ENCODE data around the gene FASTKD2.

The FASTKD2 gene

GRCh38 chr2:206814498-206814897, 49.1 kb downstream of the FASTKD2 start:
- no peak for DNase-seq (ENCODE audit: low read depth, low spot score)
- no peak overlapping the region for H3K4me3 ChIP-seq (ENCODE audit: low read depth, low read length)
- TF ChIP-seq CTCF (IDR thresholded peaks at IDR 0.05; ENCODE audit: low read depth, low read length) = no peak
- in situ Hi-C loops (cut with HindIII; ENCODE audit: low sequenced_read_pairs) = no loop called here

GRCh38 chr2:206820807-206821206, 55.4 kb downstream of the FASTKD2 start:
- TF ChIP-seq CTCF (IDR thresholded peaks at IDR 0.05; ENCODE audit: low read depth, low read length) = no peak
- no peak for DNase-seq (ENCODE audit: low read depth, low spot score)
- H3K4me3 ChIP-seq (ENCODE audit: low read depth, low read length) = no peak overlapping the region
- in situ Hi-C loops (cut with HindIII; ENCODE audit: low sequenced_read_pairs) = no loop called here

- no peak for TF ChIP-seq CTCF (IDR thresholded peaks at IDR 0.05; ENCODE audit: low read depth, low read length)
- no peak for DNase-seq (ENCODE audit: low read depth, low spot score)
- H3K4me3 ChIP-seq (ENCODE audit: low read depth, low read length) = no peak overlapping the region
- in situ Hi-C loops (cut with HindIII; ENCODE audit: low sequenced_read_pairs) = no loop called here
Observed at GRCh38 chr2:206823178-206823577, 57.8 kb downstream of the FASTKD2 start.

- in situ Hi-C loops (cut with HindIII; ENCODE audit: low sequenced_read_pairs) = no loop called here
- no peak for TF ChIP-seq CTCF (IDR thresholded peaks at IDR 0.05; ENCODE audit: low read depth, low read length)
- H3K4me3 ChIP-seq (ENCODE audit: low read depth, low read length) = no peak overlapping the region
- no peak for DNase-seq (ENCODE audit: low read depth, low spot score)
Observed at GRCh38 chr2:206824087-206824618, 58.7 kb downstream of the FASTKD2 start.

- no peak for DNase-seq (ENCODE audit: low read depth, low spot score)
- H3K4me3 ChIP-seq (ENCODE audit: low read depth, low read length) = no peak overlapping the region
- TF ChIP-seq CTCF (IDR thresholded peaks at IDR 0.05; ENCODE audit: low read depth, low read length) = no peak
- in situ Hi-C loops (cut with HindIII; ENCODE audit: low sequenced_read_pairs) = no loop called here
Observed at GRCh38 chr2:206824993-206825392, 59.6 kb downstream of the FASTKD2 start.

- in situ Hi-C loops (cut with HindIII; ENCODE audit: low sequenced_read_pairs) = no loop called here
- TF ChIP-seq CTCF (IDR thresholded peaks at IDR 0.05; ENCODE audit: low read depth, low read length) = no peak
- no peak for DNase-seq (ENCODE audit: low read depth, low spot score)
- H3K4me3 ChIP-seq (ENCODE audit: low read depth, low read length) = no peak overlapping the region
Observed at GRCh38 chr2:206831442-206831995, 66.1 kb downstream of the FASTKD2 start.
